ENCODE results near the gene FUT4.
A peak's percentile ranks its signal among the peaks of the same experiment; 100 is the strongest.
"Not testable (repeated sequence)": the region's sequence is repeated elsewhere in the genome, so short reads cannot be mapped to it uniquely, and the experiment has no call there.

FUT4 gene

GRCh38 chr11:94533206-94533605, 10.5 kb upstream of the FUT4 start:
- DNase-seq (ENCODE audit: low read depth) = no peak

GRCh38 chr11:94533696-94534630, 9.8 kb upstream of the FUT4 start:
- DNase-seq (ENCODE audit: low read depth) = no peak

- no peak for DNase-seq (ENCODE audit: low read depth)
Observed at GRCh38 chr11:94536386-94536785, 7.3 kb upstream of the FUT4 start.

DNA sequence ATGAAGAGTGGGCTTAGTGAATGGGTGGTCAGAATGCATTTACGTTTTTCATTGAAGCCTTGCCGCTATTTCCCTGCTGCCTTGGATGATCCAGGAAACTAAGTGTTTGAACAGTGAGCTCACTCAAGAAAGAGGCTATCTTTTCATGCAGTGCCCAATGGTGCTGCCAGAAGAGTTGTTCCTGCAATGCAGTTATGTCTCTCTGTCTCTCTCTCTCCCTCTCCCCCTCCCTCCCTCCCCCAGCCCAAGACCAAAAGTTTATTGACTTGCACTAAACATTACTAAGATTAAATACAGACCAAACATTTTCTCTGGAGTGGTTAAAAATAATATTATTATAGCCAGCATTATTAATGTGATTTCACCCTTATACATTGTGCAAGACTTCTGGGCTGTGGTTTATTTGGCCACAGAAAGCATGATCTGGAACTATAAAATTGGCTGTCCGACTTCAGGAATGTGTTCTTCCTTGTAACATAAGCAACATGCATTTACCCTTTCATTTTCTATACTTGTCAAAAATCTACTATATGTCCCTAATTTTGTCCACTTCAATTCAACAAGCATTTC, 6.6 kb upstream of the FUT4 start:
- peak; percentile 77 for DNase-seq (ENCODE audit: low read depth)

DNA sequence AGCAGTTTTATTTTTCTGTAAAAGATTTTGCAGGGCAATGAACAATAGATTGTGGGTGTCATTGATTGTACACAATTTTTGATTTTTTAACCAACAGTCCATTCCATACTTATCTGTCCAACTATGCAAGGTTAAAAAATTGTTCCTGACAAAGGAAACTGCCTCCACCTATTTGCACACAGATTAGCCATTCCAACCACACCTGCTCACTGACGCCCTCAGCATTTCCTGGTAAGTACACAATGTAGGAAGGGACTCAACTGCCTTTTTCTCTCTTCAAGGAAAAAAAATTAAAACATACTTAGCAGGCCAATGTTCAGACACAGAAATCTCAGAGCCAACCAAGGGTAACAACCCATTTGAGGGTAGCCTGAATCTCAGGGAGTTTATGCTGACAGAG, 4.3 kb upstream of the FUT4 start:
- DNase-seq (ENCODE audit: low read depth) = no peak

- no peak for DNase-seq (ENCODE audit: low read depth)
Observed at GRCh38 chr11:94544646-94545263, 1.0 kb downstream of the FUT4 start.

DNA sequence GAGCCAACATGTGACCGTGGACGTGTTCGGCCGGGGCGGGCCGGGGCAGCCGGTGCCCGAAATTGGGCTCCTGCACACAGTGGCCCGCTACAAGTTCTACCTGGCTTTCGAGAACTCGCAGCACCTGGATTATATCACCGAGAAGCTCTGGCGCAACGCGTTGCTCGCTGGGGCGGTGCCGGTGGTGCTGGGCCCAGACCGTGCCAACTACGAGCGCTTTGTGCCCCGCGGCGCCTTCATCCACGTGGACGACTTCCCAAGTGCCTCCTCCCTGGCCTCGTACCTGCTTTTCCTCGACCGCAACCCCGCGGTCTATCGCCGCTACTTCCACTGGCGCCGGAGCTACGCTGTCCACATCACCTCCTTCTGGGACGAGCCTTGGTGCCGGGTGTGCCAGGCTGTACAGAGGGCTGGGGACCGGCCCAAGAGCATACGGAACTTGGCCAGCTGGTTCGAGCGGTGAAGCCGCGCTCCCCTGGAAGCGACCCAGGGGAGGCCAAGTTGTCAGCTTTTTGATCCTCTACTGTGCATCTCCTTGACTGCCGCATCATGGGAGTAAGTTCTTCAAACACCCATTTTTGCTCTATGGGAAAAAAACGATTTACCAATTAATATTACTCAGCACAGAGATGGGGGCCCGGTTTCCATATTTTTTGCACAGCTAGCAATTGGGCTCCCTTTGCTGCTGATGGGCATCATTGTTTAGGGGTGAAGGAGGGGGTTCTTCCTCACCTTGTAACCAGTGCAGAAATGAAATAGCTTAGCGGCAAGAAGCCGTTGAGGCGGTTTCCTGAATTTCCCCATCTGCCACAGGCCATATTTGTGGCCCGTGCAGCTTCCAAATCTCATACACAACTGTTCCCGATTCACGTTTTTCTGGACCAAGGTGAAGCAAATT, 1.8 kb downstream of the FUT4 start:
- no peak for DNase-seq (ENCODE audit: low read depth)

DNA sequence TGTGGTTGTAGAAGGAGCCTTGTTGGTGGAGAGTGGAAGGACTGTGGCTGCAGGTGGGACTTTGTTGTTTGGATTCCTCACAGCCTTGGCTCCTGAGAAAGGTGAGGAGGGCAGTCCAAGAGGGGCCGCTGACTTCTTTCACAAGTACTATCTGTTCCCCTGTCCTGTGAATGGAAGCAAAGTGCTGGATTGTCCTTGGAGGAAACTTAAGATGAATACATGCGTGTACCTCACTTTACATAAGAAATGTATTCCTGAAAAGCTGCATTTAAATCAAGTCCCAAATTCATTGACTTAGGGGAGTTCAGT, 2.4 kb downstream of the FUT4 start:
- DNase-seq (ENCODE audit: low read depth) = no peak

- no peak for DNase-seq (ENCODE audit: low read depth)
Observed at GRCh38 chr11:94546886-94547285, 3.2 kb downstream of the FUT4 start.

DNA sequence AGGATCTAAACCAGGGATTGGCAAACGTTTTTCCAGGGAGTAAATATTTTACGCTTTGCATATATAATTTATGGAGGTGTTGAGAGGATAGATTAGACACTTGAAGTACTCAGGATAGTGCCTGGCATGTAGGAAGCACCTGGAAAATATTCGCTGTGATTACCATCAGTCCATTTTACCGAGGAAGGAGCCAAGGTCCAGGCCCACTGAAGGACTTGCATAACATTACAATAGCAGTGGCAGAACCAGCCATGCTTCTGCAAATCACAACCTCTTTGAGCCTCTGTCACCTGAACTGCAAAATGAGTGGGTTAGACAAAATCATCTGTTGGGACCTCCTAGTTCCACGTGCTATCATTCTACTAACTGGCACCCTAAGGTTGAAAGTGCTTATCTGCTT, 5.4 kb downstream of the FUT4 start:
- no peak for DNase-seq (ENCODE audit: low read depth)

- no peak for DNase-seq (ENCODE audit: low read depth)
Observed at GRCh38 chr11:94550513-94550912, 6.8 kb downstream of the FUT4 start.

DNA sequence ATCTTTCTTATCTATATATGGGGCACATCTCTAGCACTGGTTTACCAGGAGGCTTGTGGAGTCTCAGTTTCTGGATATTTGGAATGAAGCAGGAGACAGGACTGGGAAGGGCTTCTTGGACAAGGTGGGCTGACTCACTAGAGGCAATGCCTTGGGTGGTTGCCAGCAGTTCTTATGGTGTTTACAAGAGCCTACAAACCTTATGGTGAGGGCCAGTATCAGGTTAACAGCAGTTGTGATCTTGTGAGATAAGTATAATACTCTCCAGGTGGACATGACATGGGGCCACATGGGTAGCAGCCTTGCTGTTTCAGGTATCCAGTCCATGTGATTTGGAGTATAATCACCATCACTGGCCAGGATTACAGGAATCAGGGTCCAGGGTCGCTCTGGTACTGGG, 10.2 kb downstream of the FUT4 start:
- peak; percentile 78 for DNase-seq (ENCODE audit: low read depth)

DNA sequence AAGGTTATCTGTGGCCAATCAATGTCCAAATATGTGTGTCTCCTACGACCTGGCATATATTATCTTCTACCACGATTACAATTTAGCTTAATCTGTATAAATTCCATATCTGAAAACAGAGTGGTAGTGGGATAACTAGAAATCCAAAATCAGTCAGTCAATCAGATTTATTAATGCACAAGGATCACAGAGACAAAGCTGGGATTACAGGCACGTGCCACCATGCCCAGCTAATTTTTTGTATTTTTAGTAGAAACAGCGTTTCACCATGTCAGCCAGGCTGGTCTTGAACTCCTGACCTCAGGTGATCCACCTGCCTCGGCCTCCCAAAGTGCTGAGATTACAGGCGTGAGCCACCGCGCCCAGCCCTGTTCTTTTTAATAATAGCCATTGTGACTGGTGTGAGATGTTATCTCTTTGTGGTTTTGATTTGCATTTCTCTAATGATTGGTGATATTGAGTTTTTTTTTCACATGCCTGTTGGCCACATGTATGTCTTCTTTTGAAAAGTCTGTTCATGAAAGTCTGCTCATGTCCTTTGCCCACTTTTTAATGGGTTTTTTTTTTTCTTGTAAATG, 12.1 kb downstream of the FUT4 start:
- DNase-seq (ENCODE audit: low read depth) = not testable (repeated sequence)

- peak; percentile 18 for DNase-seq (ENCODE audit: low read depth)
Observed at GRCh38 chr11:94557421-94557820, 13.7 kb downstream of the FUT4 start.

DNA sequence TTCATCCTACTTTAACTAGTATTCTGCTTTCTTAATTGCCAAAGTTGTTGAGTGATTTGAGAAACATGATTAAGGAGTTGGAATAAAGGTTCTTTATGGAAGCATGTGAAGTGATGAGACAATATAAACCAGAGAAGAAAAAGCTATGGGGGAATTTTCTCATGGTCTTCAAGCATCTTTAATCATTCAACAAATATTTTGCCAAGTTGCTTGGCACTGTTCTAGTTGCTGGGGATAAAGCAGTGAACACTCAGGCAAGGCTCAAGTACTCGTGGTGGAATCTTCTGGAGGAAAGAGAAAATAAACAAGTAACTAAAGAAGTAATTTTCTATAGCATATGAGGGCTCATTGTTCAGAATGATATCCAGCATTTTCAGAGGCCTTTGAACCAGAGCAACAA, 14.3 kb downstream of the FUT4 start:
- DNase-seq (ENCODE audit: low read depth) = peak; percentile 10

GRCh38 chr11:94558468-94558867, 14.7 kb downstream of the FUT4 start:
- no peak for DNase-seq (ENCODE audit: low read depth)

DNA sequence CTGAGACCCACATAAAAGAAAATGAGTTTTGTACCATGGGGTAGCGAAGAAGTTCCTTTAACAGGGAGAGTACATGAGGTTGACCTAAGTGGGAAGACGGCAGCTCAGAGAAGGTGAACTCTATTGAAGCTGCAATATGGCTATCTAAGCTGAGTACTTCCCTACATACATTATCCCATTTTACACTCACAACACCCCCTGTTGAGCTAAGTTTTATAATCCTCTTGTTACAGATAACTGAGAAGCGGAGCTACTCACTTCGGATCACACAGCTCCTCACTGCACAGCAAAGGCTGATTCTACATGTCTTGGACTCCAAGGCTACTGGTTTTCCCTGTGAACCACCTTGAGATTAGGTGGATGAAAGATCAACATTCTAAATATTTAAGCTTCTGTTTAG, 15.2 kb downstream of the FUT4 start:
- DNase-seq (ENCODE audit: low read depth) = no peak

DNA sequence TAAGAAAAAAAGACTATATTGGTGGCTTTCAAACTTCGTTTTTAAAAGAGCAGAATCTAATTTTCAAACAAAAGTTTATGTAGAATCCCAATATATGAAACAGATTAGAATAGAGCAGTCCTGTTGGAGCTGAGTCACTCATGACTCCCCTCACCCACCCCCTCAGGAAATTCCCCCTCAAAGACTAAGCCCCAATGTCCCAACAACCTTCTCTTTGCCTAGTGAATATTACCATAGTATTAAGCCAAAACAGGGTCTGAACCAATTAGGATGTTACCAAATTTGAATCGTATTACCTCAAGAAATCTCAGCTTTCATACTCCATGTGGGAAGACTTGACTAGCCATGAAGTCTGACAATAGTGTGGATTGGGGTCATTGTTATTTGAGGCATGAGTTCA, 15.6 kb downstream of the FUT4 start:
- no peak for DNase-seq (ENCODE audit: low read depth)

- no peak for DNase-seq (ENCODE audit: low read depth)
Observed at GRCh38 chr11:94560834-94561233, 17.1 kb downstream of the FUT4 start.

- peak; percentile 64 for DNase-seq (ENCODE audit: low read depth)
Observed at GRCh38 chr11:94563176-94563847, 19.6 kb downstream of the FUT4 start.

DNA sequence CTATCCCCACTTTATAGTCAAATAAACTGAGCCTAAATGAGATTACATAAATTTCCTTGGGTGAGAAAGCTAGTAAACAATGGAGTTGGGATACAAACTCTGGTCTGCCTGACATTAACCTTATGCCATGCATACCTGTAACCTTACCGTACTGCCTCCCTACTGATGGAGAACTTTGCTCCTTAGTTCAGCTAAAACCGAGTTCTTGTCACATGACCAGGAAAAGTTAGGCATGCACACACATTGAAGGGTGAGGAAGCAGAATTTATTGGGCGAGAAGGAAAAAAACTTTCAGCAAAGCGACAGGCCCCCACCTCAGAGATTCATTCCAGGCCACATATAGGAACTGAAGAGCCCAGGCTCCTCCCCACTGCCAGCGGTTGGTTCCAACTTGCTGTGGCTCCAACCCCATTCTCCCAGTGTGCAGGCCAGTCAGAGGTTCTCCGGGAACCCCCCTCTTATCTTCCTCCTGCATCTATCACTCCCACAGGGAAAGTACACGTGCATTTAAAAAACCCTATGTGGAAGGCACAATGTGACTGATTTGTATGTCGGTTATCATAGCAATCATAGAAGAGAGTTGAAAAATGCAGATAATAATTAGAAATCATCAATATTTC, 20.2 kb downstream of the FUT4 start:
- DNase-seq (ENCODE audit: low read depth) = no peak

All from amniotic epithelial cell (primary cell).